HepG2 (cell line): Measurements from ENCODE around the gene FBXO11. TPM values are rescaled to one million over a fixed set of nuclear protein-coding genes. Genes with fewer than 3 reads are reported as not detected.

Experiments
- EP300 ChIP-seq, 3 experiments: sonication (generic) in 1 of 3; formaldehyde crosslinking in 1 of 3; IDR thresholded peaks; 2 replicates each; pipeline versions ENCODE4 v1.5.1 to v1.6.1; 2011 to 2020; ENCODE audit warnings: low read depth in 2 of 3, low read length in 2 of 3, borderline replicate concordance in 1 of 3, improper control_type of control experiment in 1 of 3, mild to moderate bottlenecking in 1 of 3, missing genetic modification reagents in 1 of 3, moderate library complexity in 1 of 3
- KAT7 ChIP-seq: IDR thresholded peaks from 2 replicates; pipeline ENCODE4 v1.6.1; 2018; ENCODE audit warnings: borderline replicate concordance, missing compliant biosample characterization
- KLF9 ChIP-seq: IDR thresholded peaks from 2 replicates; pipeline ENCODE4 v1.6.1; 2016; ENCODE audit warnings: low read depth
- ZBTB14 ChIP-seq: sonication (generic); formaldehyde crosslinking; IDR thresholded peaks from 2 replicates; pipeline ENCODE4 v1.4.0; 2020; ENCODE audit warnings: missing genetic modification reagents
- ZNF34 ChIP-seq: sonication (generic); formaldehyde crosslinking; IDR thresholded peaks from 2 replicates; pipeline ENCODE4 v1.4.0; 2020; ENCODE audit warnings: mild to moderate bottlenecking, missing genetic modification reagents, borderline replicate concordance
- ZNF512B ChIP-seq: sonication (generic); formaldehyde crosslinking; IDR thresholded peaks from 2 replicates; pipeline ENCODE4 v1.5.1; 2020; ENCODE audit warnings: missing genetic modification reagents, mild to moderate bottlenecking, borderline replicate concordance
- ZNF782 ChIP-seq: sonication (generic); formaldehyde crosslinking; IDR thresholded peaks from 2 replicates; pipeline ENCODE4 v1.4.0; 2020; ENCODE audit warnings: missing genetic modification reagents, mild to moderate bottlenecking, borderline replicate concordance
- polyA plus RNA-seq, 8 experiments: library from polyadenylated mRNA; depleted of rRNA in 3 of 8; stranded (reverse) in 7 of 8; unstranded in 1 of 8; fragments of >200 nt; fragmentation: Illumina TruSeq in 4 of 8; extraction: Trizol in 4 of 8; gene quantifications; 2 replicates each; pipeline versions ENCODE4 v1.2.1 to v1.2.3, GENCODE V29; 2011 to 2016; ENCODE audit warnings: low read depth in 4 of 8, missing spikeins in 1 of 8, mixed read lengths in 1 of 8; ENCODE audit not compliant: insufficient read depth in 1 of 8
- total RNA-seq, 5 experiments: library from RNA; depleted of rRNA; stranded (reverse); fragments of >200 nt; fragmentation: Illumina TruSeq; extraction: Trizol; gene quantifications; 2 replicates each; pipeline ENCODE4 v1.2.3, GENCODE V29; 2016; ENCODE audit warnings: low read depth in 1 of 5
- TF ChIP-seq, protein P1 (sequence below): sonication (generic); formaldehyde crosslinking; IDR thresholded peaks from 2 replicates; pipeline ENCODE4 v1.5.1; 2020; ENCODE audit warnings: mild to moderate bottlenecking, missing genetic modification reagents, borderline replicate concordance

The FBXO11 gene
- total and polyA plus RNA-seq, 2 of the 13 experiments (the other 11 are each of a cell fraction or from before 2014, with no cell fraction given) = 27.9 to 47.6 TPM

GRCh38 chr2:47906157-47907038 is at the start of gene FBXO11 (continued):
- TF ChIP-seq, protein P1, sequence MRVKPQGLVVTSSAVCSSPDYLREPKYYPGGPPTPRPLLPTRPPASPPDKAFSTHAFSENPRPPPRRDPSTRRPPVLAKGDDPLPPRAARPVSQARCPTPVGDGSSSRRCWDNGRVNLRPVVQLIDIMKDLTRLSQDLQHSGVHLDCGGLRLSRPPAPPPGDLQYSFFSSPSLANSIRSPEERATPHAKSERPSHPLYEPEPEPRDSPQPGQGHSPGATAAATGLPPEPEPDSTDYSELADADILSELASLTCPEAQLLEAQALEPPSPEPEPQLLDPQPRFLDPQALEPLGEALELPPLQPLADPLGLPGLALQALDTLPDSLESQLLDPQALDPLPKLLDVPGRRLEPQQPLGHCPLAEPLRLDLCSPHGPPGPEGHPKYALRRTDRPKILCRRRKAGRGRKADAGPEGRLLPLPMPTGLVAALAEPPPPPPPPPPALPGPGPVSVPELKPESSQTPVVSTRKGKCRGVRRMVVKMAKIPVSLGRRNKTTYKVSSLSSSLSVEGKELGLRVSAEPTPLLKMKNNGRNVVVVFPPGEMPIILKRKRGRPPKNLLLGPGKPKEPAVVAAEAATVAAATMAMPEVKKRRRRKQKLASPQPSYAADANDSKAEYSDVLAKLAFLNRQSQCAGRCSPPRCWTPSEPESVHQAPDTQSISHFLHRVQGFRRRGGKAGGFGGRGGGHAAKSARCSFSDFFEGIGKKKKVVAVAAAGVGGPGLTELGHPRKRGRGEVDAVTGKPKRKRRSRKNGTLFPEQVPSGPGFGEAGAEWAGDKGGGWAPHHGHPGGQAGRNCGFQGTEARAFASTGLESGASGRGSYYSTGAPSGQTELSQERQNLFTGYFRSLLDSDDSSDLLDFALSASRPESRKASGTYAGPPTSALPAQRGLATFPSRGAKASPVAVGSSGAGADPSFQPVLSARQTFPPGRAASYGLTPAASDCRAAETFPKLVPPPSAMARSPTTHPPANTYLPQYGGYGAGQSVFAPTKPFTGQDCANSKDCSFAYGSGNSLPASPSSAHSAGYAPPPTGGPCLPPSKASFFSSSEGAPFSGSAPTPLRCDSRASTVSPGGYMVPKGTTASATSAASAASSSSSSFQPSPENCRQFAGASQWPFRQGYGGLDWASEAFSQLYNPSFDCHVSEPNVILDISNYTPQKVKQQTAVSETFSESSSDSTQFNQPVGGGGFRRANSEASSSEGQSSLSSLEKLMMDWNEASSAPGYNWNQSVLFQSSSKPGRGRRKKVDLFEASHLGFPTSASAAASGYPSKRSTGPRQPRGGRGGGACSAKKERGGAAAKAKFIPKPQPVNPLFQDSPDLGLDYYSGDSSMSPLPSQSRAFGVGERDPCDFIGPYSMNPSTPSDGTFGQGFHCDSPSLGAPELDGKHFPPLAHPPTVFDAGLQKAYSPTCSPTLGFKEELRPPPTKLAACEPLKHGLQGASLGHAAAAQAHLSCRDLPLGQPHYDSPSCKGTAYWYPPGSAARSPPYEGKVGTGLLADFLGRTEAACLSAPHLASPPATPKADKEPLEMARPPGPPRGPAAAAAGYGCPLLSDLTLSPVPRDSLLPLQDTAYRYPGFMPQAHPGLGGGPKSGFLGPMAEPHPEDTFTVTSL (CRISPR knock-in tag) = no peak
- TF ChIP-seq KAT7 (CRISPR knock-in tag) (no peak), ZNF512B (CRISPR knock-in tag) (no peak), ZBTB14 (CRISPR knock-in tag) (no peak), ZNF782 (CRISPR knock-in tag) (peak; percentile 49; the same call in 1 of the 2 replicates), EP300 (IDR thresholded peaks at IDR 0.05; ENCODE audit: low read depth in 2 of 2, low read length in 2 of 2) (no peak; a peak in 2 of 4 replicates), EP300 (CRISPR knock-in tag; IDR thresholded peaks at IDR 0.05; ENCODE audit: borderline replicate concordance) (no peak), KLF9 (no peak; the same call in 1 of the 2 replicates), ZNF34 (CRISPR knock-in tag) (peak; percentile 46; the same call in 1 of the 2 replicates)
